Thoracic aorta (tissue), 2 donors: ENCODE data around the gene NAT16. TPM values are rescaled to one million over a fixed set of nuclear protein-coding genes. Genes with fewer than 3 reads are reported as not detected.

Source experiments
- ATAC-seq: fragments of 150-250 bp; one replicate; pipeline ENCODE4 v1.8.0; 2017; ENCODE audit warnings: low read depth; ENCODE audit not compliant: insufficient number of reproducible peaks, low FRiP score
- DNase-seq: peaks from one replicate; pipeline ENCODE4 v3.0.0-alpha.2; 2020; ENCODE audit warnings: low spot score
- H3K27ac ChIP-seq, 2 donors: fragments of 200-600 bp; sonication (generic); 1 replicate in 1 of 2; 2 replicates in 1 of 2; pipeline ENCODE4 v1.5.1; 2016; ENCODE audit warnings: mild to moderate bottlenecking in 2 of 2, moderate library complexity in 2 of 2
- H3K27me3 ChIP-seq: fragments of 200-600 bp; sonication (generic); replicated peaks from 2 replicates; pipeline ENCODE4 v1.6.0; 2016; ENCODE audit warnings: mild to moderate bottlenecking; ENCODE audit not compliant: insufficient read depth
- H3K36me3 ChIP-seq: fragments of 200-600 bp; sonication (generic); one replicate; pipeline ENCODE4 v1.5.1; 2016
- H3K4me1 ChIP-seq, 2 donors: fragments of 200-600 bp; sonication (generic); 1 replicate in 1 of 2; 2 replicates in 1 of 2; pipeline versions ENCODE4 v1.5.1 to v1.6.0; 2016; ENCODE audit warnings: low read depth in 2 of 2, mild to moderate bottlenecking in 1 of 2; ENCODE audit not compliant: control insufficient read depth in 1 of 2
- H3K4me3 ChIP-seq: fragments of 200-600 bp; sonication (generic); 2 replicates; pipeline ENCODE4 v1.5.1; 2016; ENCODE audit warnings: mild to moderate bottlenecking
- H3K9me3 ChIP-seq: fragments of 200-600 bp; sonication (generic); 2 replicates; pipeline ENCODE4 v1.5.1; 2016
- total RNA-seq, 2 donors: library from RNA; depleted of rRNA; stranded (reverse); fragments of >200 nt; gene quantifications; one replicate each; pipeline versions ENCODE4 v1.1.0 to v1.2.3, GENCODE V29; 2016
- TF ChIP-seq, protein P1 (sequence below): fragments of 200-600 bp; sonication (generic); IDR thresholded peaks from one replicate; pipeline ENCODE4 v1.5.1; 2019; ENCODE audit warnings: antibody characterized with exemption

Gene NAT16
- total RNA-seq, 2 donors from 2014 or later = not detected

- TF ChIP-seq, protein P1, sequence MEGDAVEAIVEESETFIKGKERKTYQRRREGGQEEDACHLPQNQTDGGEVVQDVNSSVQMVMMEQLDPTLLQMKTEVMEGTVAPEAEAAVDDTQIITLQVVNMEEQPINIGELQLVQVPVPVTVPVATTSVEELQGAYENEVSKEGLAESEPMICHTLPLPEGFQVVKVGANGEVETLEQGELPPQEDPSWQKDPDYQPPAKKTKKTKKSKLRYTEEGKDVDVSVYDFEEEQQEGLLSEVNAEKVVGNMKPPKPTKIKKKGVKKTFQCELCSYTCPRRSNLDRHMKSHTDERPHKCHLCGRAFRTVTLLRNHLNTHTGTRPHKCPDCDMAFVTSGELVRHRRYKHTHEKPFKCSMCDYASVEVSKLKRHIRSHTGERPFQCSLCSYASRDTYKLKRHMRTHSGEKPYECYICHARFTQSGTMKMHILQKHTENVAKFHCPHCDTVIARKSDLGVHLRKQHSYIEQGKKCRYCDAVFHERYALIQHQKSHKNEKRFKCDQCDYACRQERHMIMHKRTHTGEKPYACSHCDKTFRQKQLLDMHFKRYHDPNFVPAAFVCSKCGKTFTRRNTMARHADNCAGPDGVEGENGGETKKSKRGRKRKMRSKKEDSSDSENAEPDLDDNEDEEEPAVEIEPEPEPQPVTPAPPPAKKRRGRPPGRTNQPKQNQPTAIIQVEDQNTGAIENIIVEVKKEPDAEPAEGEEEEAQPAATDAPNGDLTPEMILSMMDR = no peak
- H3K36me3 ChIP-seq = no peaks in the 10 kb centered on the region
- H3K27me3 ChIP-seq = peaks cover 53% of the 10 kb centered on the region
- no peak for ATAC-seq
- no peaks in the 10 kb centered on the region for H3K9me3 ChIP-seq
- no peak for DNase-seq
- peaks cover 18 to 37% of the 10 kb centered on the region in 2 donors for H3K4me1 ChIP-seq
- H3K4me3 ChIP-seq = no peak overlapping the region
- no peak overlapping the region for H3K27ac ChIP-seq
These were observed 8.7 kb downstream of the NAT16 start for GRCh38 chr7:101171442-101171837.

GRCh38 chr7:101170617-101171441, 9.3 kb downstream of the NAT16 start:
- no peak overlapping the region for H3K27ac ChIP-seq
- H3K4me1 ChIP-seq = peaks cover 19 to 39% of the 10 kb centered on the region in 2 donors
- H3K27me3 ChIP-seq = peaks cover 52% of the 10 kb centered on the region
- DNase-seq (no peak), ATAC-seq (no peak)
- no peaks in the 10 kb centered on the region for H3K9me3 ChIP-seq
- TF ChIP-seq, protein P1 = no peak
- no peaks in the 10 kb centered on the region for H3K36me3 ChIP-seq
- H3K4me3 ChIP-seq = no peak overlapping the region

DNA sequence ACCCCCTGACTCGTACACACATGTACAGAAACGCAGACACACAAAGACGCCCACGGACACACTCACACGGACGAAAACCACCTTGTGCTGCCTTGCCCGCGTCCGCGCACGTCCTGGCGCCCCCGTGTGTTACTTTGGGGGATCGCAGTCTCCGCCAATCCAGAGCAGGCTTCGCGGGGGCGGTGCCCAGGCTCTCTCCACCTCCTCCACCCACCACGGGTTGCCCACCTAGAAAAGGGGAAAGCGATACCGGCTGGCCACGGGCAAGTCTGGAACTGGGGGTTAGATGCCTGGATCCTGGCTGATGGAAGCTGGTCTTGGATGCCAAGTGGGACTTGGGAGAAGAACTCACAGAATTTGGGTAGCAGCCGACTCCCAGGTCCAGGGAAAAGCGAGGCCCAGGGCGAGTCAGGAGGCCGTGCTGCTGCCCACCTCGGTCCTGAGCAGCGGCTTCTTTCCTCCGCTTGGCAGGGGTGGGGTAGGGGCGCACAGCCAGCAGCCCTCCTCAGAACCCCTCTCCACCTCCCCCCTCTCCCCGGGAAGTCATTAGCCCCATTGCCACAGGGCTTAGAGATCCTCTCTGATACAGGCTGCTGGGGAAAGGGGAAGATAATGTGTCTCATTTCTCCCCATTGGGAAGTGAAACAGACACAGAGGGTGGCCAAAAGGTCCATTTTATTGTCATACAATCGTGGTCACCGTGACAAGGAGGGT, 10.1 kb downstream of the NAT16 start:
- Histone ChIP-seq H3K27ac (no peak overlapping the region), H3K4me3 (no peak overlapping the region), H3K36me3 (no peaks in the 10 kb centered on the region), H3K9me3 (no peaks in the 10 kb centered on the region), H3K4me1 (peaks cover 26 to 47% of the 10 kb centered on the region in 2 donors), H3K27me3 (peaks cover 48% of the 10 kb centered on the region)
- ATAC-seq (no peak), DNase-seq (no peak)
- TF ChIP-seq, protein P1 = peak; percentile 76

- TF ChIP-seq, protein P1 = no peak
- ATAC-seq = no peak
- H3K27ac ChIP-seq = peak overlapping the region in 1 of 2 donors; percentile 5
- no peak overlapping the region for H3K4me3 ChIP-seq
- no peak for DNase-seq
- peaks cover 27 to 52% of the 10 kb centered on the region in 2 donors for H3K4me1 ChIP-seq
- H3K9me3 ChIP-seq = no peaks in the 10 kb centered on the region
- H3K27me3 ChIP-seq = peaks cover 49% of the 10 kb centered on the region
- no peaks in the 10 kb centered on the region for H3K36me3 ChIP-seq
These were observed 10.8 kb downstream of the NAT16 start for GRCh38 chr7:101169110-101169837.
